ENCODE results near the gene TSSK6.
A peak's percentile ranks its signal among the peaks of the same experiment; 100 is the strongest.

The TSSK6 gene

GRCh38 chr19:19531951-19532805 is 16.8 kb upstream of the TSSK6 start:
- TF ChIP-seq CTCF (IDR thresholded peaks at IDR 0.05; ENCODE audit: low read depth, low read length, missing control alignments): peak; percentile 94
- DNase-seq (ENCODE audit: low read depth): no peak
- H3K4me3 ChIP-seq (ENCODE audit: low read depth, low read length): no peak overlapping the region
- in situ Hi-C loops (cut with HindIII; ENCODE audit: low sequenced_read_pairs): loop anchor here (5.0 kb wide), 1 partner anchor 60 kb away; no protein-coding TSS in a partner anchor

- no peak for TF ChIP-seq CTCF (IDR thresholded peaks at IDR 0.05; ENCODE audit: low read depth, low read length, missing control alignments)
- in situ Hi-C loops (cut with HindIII; ENCODE audit: low sequenced_read_pairs): loop anchor here (5.0 kb wide), 1 partner anchor 61 kb away; no protein-coding TSS in a partner anchor
- DNase-seq (ENCODE audit: low read depth): no peak
- no peak overlapping the region for H3K4me3 ChIP-seq (ENCODE audit: low read depth, low read length)
Measured at GRCh38 chr19:19530889-19531288, 15.5 kb upstream of the TSSK6 start.

- no peak overlapping the region for H3K4me3 ChIP-seq (ENCODE audit: low read depth, low read length)
- in situ Hi-C loops (cut with HindIII; ENCODE audit: low sequenced_read_pairs): loop anchor here (5.0 kb wide), 1 partner anchor 62 kb away; no protein-coding TSS in a partner anchor
- TF ChIP-seq CTCF (IDR thresholded peaks at IDR 0.05; ENCODE audit: low read depth, low read length, missing control alignments): no peak
- DNase-seq (ENCODE audit: low read depth): no peak
Measured at GRCh38 chr19:19530423-19530804, 15.1 kb upstream of the TSSK6 start.

- no peak for TF ChIP-seq CTCF (IDR thresholded peaks at IDR 0.05; ENCODE audit: low read depth, low read length, missing control alignments)
- in situ Hi-C loops (cut with HindIII; ENCODE audit: low sequenced_read_pairs): loop anchor here (5.0 kb wide), 1 partner anchor 62 kb away; no protein-coding TSS in a partner anchor
- DNase-seq (ENCODE audit: low read depth): no peak
- H3K4me3 ChIP-seq (ENCODE audit: low read depth, low read length): no peak overlapping the region
Measured at GRCh38 chr19:19529783-19530422, 14.6 kb upstream of the TSSK6 start.

- in situ Hi-C loops (cut with HindIII; ENCODE audit: low sequenced_read_pairs): no loop called here
- H3K4me3 ChIP-seq (ENCODE audit: low read depth, low read length): peak within 1 kb of the TSS; percentile 1
- no peak for TF ChIP-seq CTCF (IDR thresholded peaks at IDR 0.05; ENCODE audit: low read depth, low read length, missing control alignments)
- DNase-seq (ENCODE audit: low read depth): no peak
Measured at GRCh38 chr19:19528721-19529490, 13.6 kb upstream of the TSSK6 start, which contains the start of gene YJEFN3. TSS of gene YJEFN3 (plus strand) at chr19:19528911. CDS start at chr19:19528933, 22 bp downstream.

All from astrocyte of the cerebellum (primary cell).